Measurements from ENCODE around the gene ZNF319. TPM values are rescaled to one million over a fixed set of nuclear protein-coding genes. Genes with fewer than 3 reads are reported as not detected.

ZNF319 gene
- total and polyA plus RNA-seq, 2 of the 4 experiments (the other 2 are of a cell fraction), result 0.90 to 6.3 TPM

GRCh38 chr16:58024486-58025350, 24.2 kb upstream of the ZNF319 start:
- Histone ChIP-seq H3K27ac (ENCODE audit: insufficient read depth, low read length) (no peak overlapping the region), H4K8ac (ENCODE audit: low read depth in 2 of 2, low read length in 2 of 2) (no peak overlapping the region), H3K9ac (ENCODE audit: low read depth, low read length) (no peak overlapping the region), H3K4me1 (ENCODE audit: control insufficient read depth, insufficient read depth, low read length) (peaks cover 16% of the 10 kb centered on the region), H3K4ac (ENCODE audit: low read depth, low read length) (no peak overlapping the region), H2AK9ac (replicated peaks; ENCODE audit: low read depth, low read length, poor library complexity) (peak overlapping the region; percentile 58), H3K23ac (ENCODE audit: low read depth, low read length) (no peak overlapping the region), H3K27me3 (ENCODE audit: control insufficient read depth, insufficient read depth, low read length) (peaks cover 35% of the 10 kb centered on the region), H4K91ac (ENCODE audit: insufficient read depth, low read depth, low read length) (no peak overlapping the region), H2BK15ac (ENCODE audit: low read depth, low read length) (no peak overlapping the region), H2AK5ac (ENCODE audit: low read depth, low read length) (no peak overlapping the region), H2BK20ac (ENCODE audit: low read depth, low read length) (no peak overlapping the region), H3K9me1 (ENCODE audit: insufficient read depth, low read length) (peaks cover 4% of the 10 kb centered on the region; the same call in 1 of the 2 replicates), H3K79me1 (ENCODE audit: low read depth in 1 of 2, low read length in 2 of 2) (no peaks in the 10 kb centered on the region), H3K9me3 (ENCODE audit: control insufficient read depth, insufficient read depth, low read length) (no peaks in the 10 kb centered on the region), H2AFZ (replicated peaks; ENCODE audit: low read length, poor library complexity) (peak overlapping the region; percentile 84), H4K20me1 (ENCODE audit: insufficient read depth, low read length) (peaks cover 9% of the 10 kb centered on the region; the same call in 1 of the 2 replicates), H3K4me2 (ENCODE audit: low read depth, low read length) (peak overlapping the region; percentile 84), H3K56ac (ENCODE audit: extremely low read depth, insufficient read depth, low read length) (no peak overlapping the region), H3K18ac (ENCODE audit: low read depth, low read length) (no peak overlapping the region), H3K4me3 (ENCODE audit: insufficient read depth, low read depth, low read length) (peak overlapping the region; percentile 15; the same call in 1 of the 2 replicates), H2BK5ac (ENCODE audit: low read depth, low read length, poor library complexity, severe bottlenecking) (no peak overlapping the region), H3K14ac (replicated peaks; ENCODE audit: low read depth, low read length) (no peak overlapping the region), H2BK120ac (ENCODE audit: low read depth, low read length) (no peak overlapping the region), H3K36me3 (ENCODE audit: control insufficient read depth, insufficient read depth, low read length) (no peaks in the 10 kb centered on the region), H4K5ac (ENCODE audit: low read depth, low read length) (no peak overlapping the region)
- dilution Hi-C loops (cut with HindIII; ENCODE audit: low sequenced_read_pairs, unreplicated experiment) (no loop called here), intact Hi-C loops (cut with micrococcal nuclease) (loop anchor here (5.0 kb wide), 1 partner anchor 283 kb away; no protein-coding TSS in a partner anchor), in situ Hi-C loops (cut with MboI; ENCODE audit: low sequenced_read_pairs) (loop anchor here (5.0 kb wide), 1 partner anchor 103 kb away; the partner anchor contains the start of gene CFAP20)
- BruUV-seq (replicated peaks), result no TSS peak
- POLR2A ChIA-PET (ENCODE audit: unreplicated experiment), result interaction anchor here (1.2 kb wide), 1 partner anchor 97 kb away, joined by 3 read pairs; no protein-coding TSS in a partner anchor
- ATAC-seq (ENCODE audit: low read depth), result no peak
- DNase-seq, result no peak
- CTCF ChIA-PET, result interaction anchor here (2.5 kb wide), 1 partner anchor 97 kb away, joined by 17 read pairs; no protein-coding TSS in a partner anchor
- 0% methylated on average over 1 of the region's 57 CpGs; no CpG with 5 or more reads in 1 of the 2 experiments for WGBS, 2 experiments (ENCODE audit: extremely low coverage in 2 of 2, insufficient read length in 1 of 2)
- TF ChIP-seq RCOR1 (IDR thresholded peaks at IDR 0.05; ENCODE audit: insufficient replicate concordance, low read length) (no peak), CEBPB (IDR thresholded peaks at IDR 0.05; ENCODE audit: low read depth, low read length) (no peak), USF2 (IDR thresholded peaks at IDR 0.05; ENCODE audit: low read depth, low read length) (no peak), FOS (IDR thresholded peaks at IDR 0.05; ENCODE audit: low read depth, low read length) (no peak), MXI1 (IDR thresholded peaks at IDR 0.05; ENCODE audit: borderline replicate concordance, low read depth, low read length) (no peak), RAD21 (IDR thresholded peaks at IDR 0.05; ENCODE audit: low read length) (no peak), NFE2L2 (IDR thresholded peaks at IDR 0.05; ENCODE audit: low read depth, low read length) (no peak), MAZ (IDR thresholded peaks at IDR 0.05; ENCODE audit: borderline replicate concordance, low read depth, low read length) (no peak), RFX5 (IDR thresholded peaks at IDR 0.05; ENCODE audit: low read depth, low read length) (no peak), CHD1 (IDR thresholded peaks at IDR 0.05; ENCODE audit: low read depth, low read length) (no peak), MAFK (IDR thresholded peaks at IDR 0.05; ENCODE audit: low read depth, low read length) (no peak), POLR2A (IDR thresholded peaks at IDR 0.05; ENCODE audit: low read depth, low read length) (no peak)
- TF ChIP-seq, protein P1, sequence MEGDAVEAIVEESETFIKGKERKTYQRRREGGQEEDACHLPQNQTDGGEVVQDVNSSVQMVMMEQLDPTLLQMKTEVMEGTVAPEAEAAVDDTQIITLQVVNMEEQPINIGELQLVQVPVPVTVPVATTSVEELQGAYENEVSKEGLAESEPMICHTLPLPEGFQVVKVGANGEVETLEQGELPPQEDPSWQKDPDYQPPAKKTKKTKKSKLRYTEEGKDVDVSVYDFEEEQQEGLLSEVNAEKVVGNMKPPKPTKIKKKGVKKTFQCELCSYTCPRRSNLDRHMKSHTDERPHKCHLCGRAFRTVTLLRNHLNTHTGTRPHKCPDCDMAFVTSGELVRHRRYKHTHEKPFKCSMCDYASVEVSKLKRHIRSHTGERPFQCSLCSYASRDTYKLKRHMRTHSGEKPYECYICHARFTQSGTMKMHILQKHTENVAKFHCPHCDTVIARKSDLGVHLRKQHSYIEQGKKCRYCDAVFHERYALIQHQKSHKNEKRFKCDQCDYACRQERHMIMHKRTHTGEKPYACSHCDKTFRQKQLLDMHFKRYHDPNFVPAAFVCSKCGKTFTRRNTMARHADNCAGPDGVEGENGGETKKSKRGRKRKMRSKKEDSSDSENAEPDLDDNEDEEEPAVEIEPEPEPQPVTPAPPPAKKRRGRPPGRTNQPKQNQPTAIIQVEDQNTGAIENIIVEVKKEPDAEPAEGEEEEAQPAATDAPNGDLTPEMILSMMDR (conservative IDR thresholded peaks at IDR 0.05; ENCODE audit: low read depth, low read length), result no peak
- TF ChIP-seq, protein P2, sequence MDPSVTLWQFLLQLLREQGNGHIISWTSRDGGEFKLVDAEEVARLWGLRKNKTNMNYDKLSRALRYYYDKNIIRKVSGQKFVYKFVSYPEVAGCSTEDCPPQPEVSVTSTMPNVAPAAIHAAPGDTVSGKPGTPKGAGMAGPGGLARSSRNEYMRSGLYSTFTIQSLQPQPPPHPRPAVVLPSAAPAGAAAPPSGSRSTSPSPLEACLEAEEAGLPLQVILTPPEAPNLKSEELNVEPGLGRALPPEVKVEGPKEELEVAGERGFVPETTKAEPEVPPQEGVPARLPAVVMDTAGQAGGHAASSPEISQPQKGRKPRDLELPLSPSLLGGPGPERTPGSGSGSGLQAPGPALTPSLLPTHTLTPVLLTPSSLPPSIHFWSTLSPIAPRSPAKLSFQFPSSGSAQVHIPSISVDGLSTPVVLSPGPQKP (IDR thresholded peaks at IDR 0.05; ENCODE audit: borderline replicate concordance, low read depth, low read length), result no peak
